Ovary (tissue), 3 donors: ENCODE measurements around the gene PAAF1.

ENCODE experiments used
- EP300 ChIP-seq: sonication (generic); formaldehyde crosslinking; IDR thresholded peaks from one replicate; pipeline ENCODE4 v1.6.1; 2017; ENCODE audit warnings: antibody characterized with exemption
- POLR2A ChIP-seq: fragments of 450-650 bp; IDR thresholded peaks from one replicate; pipeline ENCODE4 v1.6.1; 2017; ENCODE audit warnings: antibody characterized with exemption, mild to moderate bottlenecking, moderate library complexity
- TF ChIP-seq, protein P1 (sequence below), 3 donors: fragments of 450-650 bp in 2 of 3; fragments of 200-600 bp in 1 of 3; IDR thresholded peaks; one replicate each; pipeline versions ENCODE4 v1.5.1 to v1.8.0; 2016 to 2022; ENCODE audit warnings: antibody characterized with exemption in 3 of 3, mild to moderate bottlenecking in 1 of 3
- donor health status: DM: no; HTN: no; CAD: no.

DNA sequence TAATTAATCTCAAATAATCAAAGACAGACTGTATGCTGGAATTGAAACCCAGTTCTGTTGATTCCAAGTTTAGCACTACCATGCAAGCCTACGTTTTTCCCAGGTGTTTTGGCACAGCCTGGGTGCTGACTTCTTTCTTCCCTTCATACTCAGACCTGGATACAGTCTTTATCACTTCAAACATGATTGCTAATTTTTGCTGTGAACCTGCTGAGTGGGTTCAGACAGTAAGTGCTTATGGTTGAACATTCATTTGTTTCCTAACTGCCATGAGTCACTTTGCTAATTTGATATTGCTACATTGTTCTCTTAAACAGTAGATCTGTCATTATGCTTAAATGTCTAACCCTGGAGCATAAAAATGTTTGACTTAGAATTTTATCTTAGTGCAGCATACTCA lies 12.2 kb downstream of the PAAF1 start:
- TF ChIP-seq, protein P1, sequence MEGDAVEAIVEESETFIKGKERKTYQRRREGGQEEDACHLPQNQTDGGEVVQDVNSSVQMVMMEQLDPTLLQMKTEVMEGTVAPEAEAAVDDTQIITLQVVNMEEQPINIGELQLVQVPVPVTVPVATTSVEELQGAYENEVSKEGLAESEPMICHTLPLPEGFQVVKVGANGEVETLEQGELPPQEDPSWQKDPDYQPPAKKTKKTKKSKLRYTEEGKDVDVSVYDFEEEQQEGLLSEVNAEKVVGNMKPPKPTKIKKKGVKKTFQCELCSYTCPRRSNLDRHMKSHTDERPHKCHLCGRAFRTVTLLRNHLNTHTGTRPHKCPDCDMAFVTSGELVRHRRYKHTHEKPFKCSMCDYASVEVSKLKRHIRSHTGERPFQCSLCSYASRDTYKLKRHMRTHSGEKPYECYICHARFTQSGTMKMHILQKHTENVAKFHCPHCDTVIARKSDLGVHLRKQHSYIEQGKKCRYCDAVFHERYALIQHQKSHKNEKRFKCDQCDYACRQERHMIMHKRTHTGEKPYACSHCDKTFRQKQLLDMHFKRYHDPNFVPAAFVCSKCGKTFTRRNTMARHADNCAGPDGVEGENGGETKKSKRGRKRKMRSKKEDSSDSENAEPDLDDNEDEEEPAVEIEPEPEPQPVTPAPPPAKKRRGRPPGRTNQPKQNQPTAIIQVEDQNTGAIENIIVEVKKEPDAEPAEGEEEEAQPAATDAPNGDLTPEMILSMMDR (IDR thresholded peaks at IDR 0.05), result no peak
- no peak for TF ChIP-seq EP300
- TF ChIP-seq POLR2A, result no peak
